Left hindlimb (tissue), 1 donor: ENCODE data around the gene OR9Q1.

Source experiments
- DNase-seq: peaks from one replicate; pipeline ENCODE4 v3.0.0-alpha.2; 2018

The OR9Q1 gene

GRCh38 chr11:58039589-58039988 is 15.9 kb downstream of the OR9Q1 start:
- no peak for DNase-seq

- no peak for DNase-seq
These were observed 19.7 kb downstream of the OR9Q1 start for GRCh38 chr11:58043379-58043778.

GRCh38 chr11:58046231-58046630 is 22.6 kb downstream of the OR9Q1 start:
- no peak for DNase-seq

- no peak for DNase-seq
These were observed 24.1 kb downstream of the OR9Q1 start for GRCh38 chr11:58047818-58048217.

- no peak for DNase-seq
These were observed 32.2 kb downstream of the OR9Q1 start for GRCh38 chr11:58055806-58056401.

GRCh38 chr11:58057481-58057880 is 33.8 kb downstream of the OR9Q1 start:
- no peak for DNase-seq

- DNase-seq: no peak
These were observed 34.8 kb downstream of the OR9Q1 start for GRCh38 chr11:58058276-58059006.

- DNase-seq: no peak
These were observed 35.3 kb downstream of the OR9Q1 start for GRCh38 chr11:58059007-58059350.

- DNase-seq: no peak
These were observed 36.9 kb downstream of the OR9Q1 start for GRCh38 chr11:58060535-58060934.

GRCh38 chr11:58060939-58061672 is 37.4 kb downstream of the OR9Q1 start:
- no peak for DNase-seq

- no peak for DNase-seq
These were observed 38.1 kb downstream of the OR9Q1 start for GRCh38 chr11:58061813-58062212.

GRCh38 chr11:58067685-58068084 is 44.0 kb downstream of the OR9Q1 start:
- DNase-seq: no peak

GRCh38 chr11:58068655-58069054 is 45.0 kb downstream of the OR9Q1 start:
- no peak for DNase-seq

GRCh38 chr11:58070585-58070984 is 46.9 kb downstream of the OR9Q1 start:
- DNase-seq: no peak

- DNase-seq: no peak
These were observed 52.1 kb downstream of the OR9Q1 start for GRCh38 chr11:58075781-58076180.

GRCh38 chr11:58086528-58086927 is 62.8 kb downstream of the OR9Q1 start:
- no peak for DNase-seq

GRCh38 chr11:58097437-58097836 is 73.8 kb downstream of the OR9Q1 start:
- no peak for DNase-seq

- DNase-seq: no peak
These were observed 97.4 kb downstream of the OR9Q1 start for GRCh38 chr11:58121096-58121495.

GRCh38 chr11:58125469-58125868 is 101.8 kb downstream of the OR9Q1 start, which contains the start of gene OR9I1:
TSS of gene OR9I1 (minus strand) at chr11:58125530. CDS start at chr11:58119444, 6,086 bp downstream.
- no peak for DNase-seq

GRCh38 chr11:58127350-58127749 is 103.7 kb downstream of the OR9Q1 start:
- DNase-seq: no peak

- no peak for DNase-seq
These were observed 109.8 kb downstream of the OR9Q1 start for GRCh38 chr11:58133309-58134076.

- DNase-seq: no peak
These were observed 110.5 kb downstream of the OR9Q1 start for GRCh38 chr11:58134151-58134550.

GRCh38 chr11:58135171-58135570 is 111.5 kb downstream of the OR9Q1 start:
- DNase-seq: no peak
